Measurements from ENCODE around the gene RPUSD4.

Gene RPUSD4

GRCh38 chr11:126193038-126193478 is 18.4 kb downstream of the RPUSD4 start:
- no CpG with 5 or more reads among the region's 16 CpGs for WGBS (ENCODE audit: insufficient coverage, insufficient read length)

GRCh38 chr11:126192361-126192760 is 19.1 kb downstream of the RPUSD4 start:
- H3K4me1 ChIP-seq (ENCODE audit: control insufficient read depth, insufficient read depth, low read length), result no peaks in the 10 kb centered on the region
- no peak overlapping the region for H3K27ac ChIP-seq (ENCODE audit: low read length)
- H3K4me3 ChIP-seq (ENCODE audit: low read length), result no peak overlapping the region
- H3K27me3 ChIP-seq (ENCODE audit: control insufficient read depth, insufficient read depth, low read length), result no peaks in the 10 kb centered on the region
- no peak for DNase-seq (ENCODE audit: low read depth, low spot score)
- H3K36me3 ChIP-seq (ENCODE audit: control insufficient read depth, insufficient read depth, low read length), result peaks cover 15% of the 10 kb centered on the region
- WGBS (ENCODE audit: insufficient coverage, insufficient read length), result no CpG with 5 or more reads among the region's 7 CpGs
- H3K9me3 ChIP-seq (ENCODE audit: control insufficient read depth, insufficient read depth, low read length), result no peaks in the 10 kb centered on the region

More at GRCh38 chr11:126193038-126193478, 18.4 kb downstream of the RPUSD4 start:
- H3K36me3 ChIP-seq (ENCODE audit: control insufficient read depth, insufficient read depth, low read length), result peaks cover 21% of the 10 kb centered on the region
- no peak overlapping the region for H3K27ac ChIP-seq (ENCODE audit: low read length)
- no peak overlapping the region for H3K4me3 ChIP-seq (ENCODE audit: low read length)
- no peaks in the 10 kb centered on the region for H3K4me1 ChIP-seq (ENCODE audit: control insufficient read depth, insufficient read depth, low read length)
- no peak for DNase-seq (ENCODE audit: low read depth, low spot score)
- H3K9me3 ChIP-seq (ENCODE audit: control insufficient read depth, insufficient read depth, low read length), result no peaks in the 10 kb centered on the region
- H3K27me3 ChIP-seq (ENCODE audit: control insufficient read depth, insufficient read depth, low read length), result no peaks in the 10 kb centered on the region

GRCh38 chr11:126191379-126192073 is 19.9 kb downstream of the RPUSD4 start:
- Histone ChIP-seq H3K9me3 (ENCODE audit: control insufficient read depth, insufficient read depth, low read length) (no peaks in the 10 kb centered on the region), H3K4me3 (ENCODE audit: low read length) (no peak overlapping the region), H3K27me3 (ENCODE audit: control insufficient read depth, insufficient read depth, low read length) (no peaks in the 10 kb centered on the region), H3K4me1 (ENCODE audit: control insufficient read depth, insufficient read depth, low read length) (no peaks in the 10 kb centered on the region), H3K27ac (ENCODE audit: low read length) (no peak overlapping the region), H3K36me3 (ENCODE audit: control insufficient read depth, insufficient read depth, low read length) (peaks cover 12% of the 10 kb centered on the region)
- no CpG with 5 or more reads among the region's 11 CpGs for WGBS (ENCODE audit: insufficient coverage, insufficient read length)
- DNase-seq (ENCODE audit: low read depth, low spot score), result no peak

GRCh38 chr11:126190792-126191191 is 20.7 kb downstream of the RPUSD4 start:
- Histone ChIP-seq H3K4me3 (ENCODE audit: low read length) (no peak overlapping the region), H3K36me3 (ENCODE audit: control insufficient read depth, insufficient read depth, low read length) (peaks cover 9% of the 10 kb centered on the region; the same call in 1 of the 2 replicates), H3K4me1 (ENCODE audit: control insufficient read depth, insufficient read depth, low read length) (no peaks in the 10 kb centered on the region), H3K27ac (ENCODE audit: low read length) (no peak overlapping the region), H3K27me3 (ENCODE audit: control insufficient read depth, insufficient read depth, low read length) (no peaks in the 10 kb centered on the region), H3K9me3 (ENCODE audit: control insufficient read depth, insufficient read depth, low read length) (no peaks in the 10 kb centered on the region)
- no CpG with 5 or more reads among the region's 14 CpGs for WGBS (ENCODE audit: insufficient coverage, insufficient read length)
- DNase-seq (ENCODE audit: low read depth, low spot score), result no peak

- Histone ChIP-seq H3K27ac (ENCODE audit: low read length) (no peak overlapping the region), H3K4me1 (ENCODE audit: control insufficient read depth, insufficient read depth, low read length) (no peaks in the 10 kb centered on the region), H3K36me3 (ENCODE audit: control insufficient read depth, insufficient read depth, low read length) (peaks cover 9% of the 10 kb centered on the region; the same call in 1 of the 2 replicates), H3K4me3 (ENCODE audit: low read length) (no peak overlapping the region), H3K27me3 (ENCODE audit: control insufficient read depth, insufficient read depth, low read length) (no peaks in the 10 kb centered on the region), H3K9me3 (ENCODE audit: control insufficient read depth, insufficient read depth, low read length) (no peaks in the 10 kb centered on the region)
- WGBS (ENCODE audit: insufficient coverage, insufficient read length), result no CpG with 5 or more reads among the region's 22 CpGs
- DNase-seq (ENCODE audit: low read depth, low spot score), result no peak
Observed at GRCh38 chr11:126189109-126189929, 22.1 kb downstream of the RPUSD4 start.

- Histone ChIP-seq H3K36me3 (ENCODE audit: control insufficient read depth, insufficient read depth, low read length) (peaks cover 9% of the 10 kb centered on the region; the same call in 1 of the 2 replicates), H3K9me3 (ENCODE audit: control insufficient read depth, insufficient read depth, low read length) (no peaks in the 10 kb centered on the region), H3K4me1 (ENCODE audit: control insufficient read depth, insufficient read depth, low read length) (no peaks in the 10 kb centered on the region), H3K4me3 (ENCODE audit: low read length) (no peak overlapping the region), H3K27me3 (ENCODE audit: control insufficient read depth, insufficient read depth, low read length) (no peaks in the 10 kb centered on the region), H3K27ac (ENCODE audit: low read length) (no peak overlapping the region)
- no peak for DNase-seq (ENCODE audit: low read depth, low spot score)
- WGBS (ENCODE audit: insufficient coverage, insufficient read length), result no CpG with 5 or more reads among the region's 15 CpGs
Observed at GRCh38 chr11:126188332-126189108, 22.9 kb downstream of the RPUSD4 start.

GRCh38 chr11:126186708-126187529 is 24.5 kb downstream of the RPUSD4 start:
- H3K4me1 ChIP-seq (ENCODE audit: control insufficient read depth, insufficient read depth, low read length), result peaks cover 2% of the 10 kb centered on the region; the same call in 1 of the 2 replicates
- H3K27ac ChIP-seq (ENCODE audit: low read length), result no peak overlapping the region
- H3K9me3 ChIP-seq (ENCODE audit: control insufficient read depth, insufficient read depth, low read length), result no peaks in the 10 kb centered on the region
- H3K27me3 ChIP-seq (ENCODE audit: control insufficient read depth, insufficient read depth, low read length), result no peaks in the 10 kb centered on the region
- no CpG with 5 or more reads among the region's 22 CpGs for WGBS (ENCODE audit: insufficient coverage, insufficient read length)
- no peak overlapping the region for H3K4me3 ChIP-seq (ENCODE audit: low read length)
- DNase-seq (ENCODE audit: low read depth, low spot score), result no peak
- peaks cover 3% of the 10 kb centered on the region; the same call in 1 of the 2 replicates for H3K36me3 ChIP-seq (ENCODE audit: control insufficient read depth, insufficient read depth, low read length)

GRCh38 chr11:126186025-126186698 is 25.3 kb downstream of the RPUSD4 start:
- no peak overlapping the region for H3K27ac ChIP-seq (ENCODE audit: low read length)
- WGBS (ENCODE audit: insufficient coverage, insufficient read length), result no CpG with 5 or more reads among the region's 15 CpGs
- H3K4me3 ChIP-seq (ENCODE audit: low read length), result no peak overlapping the region
- DNase-seq (ENCODE audit: low read depth, low spot score), result no peak
- H3K36me3 ChIP-seq (ENCODE audit: control insufficient read depth, insufficient read depth, low read length), result peaks cover 3% of the 10 kb centered on the region; the same call in 1 of the 2 replicates
- peaks cover 3% of the 10 kb centered on the region; the same call in 1 of the 2 replicates for H3K4me1 ChIP-seq (ENCODE audit: control insufficient read depth, insufficient read depth, low read length)
- no peaks in the 10 kb centered on the region for H3K9me3 ChIP-seq (ENCODE audit: control insufficient read depth, insufficient read depth, low read length)
- no peaks in the 10 kb centered on the region for H3K27me3 ChIP-seq (ENCODE audit: control insufficient read depth, insufficient read depth, low read length)

- H3K4me3 ChIP-seq (ENCODE audit: low read length), result no peak overlapping the region
- no CpG with 5 or more reads among the region's 26 CpGs for WGBS (ENCODE audit: insufficient coverage, insufficient read length)
- H3K27me3 ChIP-seq (ENCODE audit: control insufficient read depth, insufficient read depth, low read length), result no peaks in the 10 kb centered on the region
- H3K9me3 ChIP-seq (ENCODE audit: control insufficient read depth, insufficient read depth, low read length), result no peaks in the 10 kb centered on the region
- no peak overlapping the region for H3K27ac ChIP-seq (ENCODE audit: low read length)
- DNase-seq (ENCODE audit: low read depth, low spot score), result no peak
- peaks cover 3% of the 10 kb centered on the region; the same call in 1 of the 2 replicates for H3K4me1 ChIP-seq (ENCODE audit: control insufficient read depth, insufficient read depth, low read length)
- no peaks in the 10 kb centered on the region for H3K36me3 ChIP-seq (ENCODE audit: control insufficient read depth, insufficient read depth, low read length)
Observed at GRCh38 chr11:126185259-126186024, 26.0 kb downstream of the RPUSD4 start.
